ENCODE data around the gene VAV2. TPM values are rescaled to one million over a fixed set of nuclear protein-coding genes. Genes with fewer than 3 reads are reported as not detected.
A peak's percentile ranks its signal among the peaks of the same experiment; 100 is the strongest.

Gene VAV2
- total and polyA plus RNA-seq, 12 donors = 3.3 to 96.2 (median 31.2) TPM

- intact Hi-C loops (cut with DNase I) = no loop called here
- TF ChIP-seq POLR2A (IDR thresholded peaks at IDR 0.05) = no peak
- no peak for TF ChIP-seq CTCF (IDR thresholded peaks at IDR 0.05)
- Histone ChIP-seq H3K27me3 (no peaks in the 10 kb centered on the region), H3K27ac (peak overlapping the region in 2 of 5 donors; percentile 85 to 86), H3K36me3 (replicated peaks in 1 of 2) (no peaks in the 10 kb centered on the region), H3K4me1 (replicated peaks in 1 of 2) (peaks cover 21 to 73% of the 10 kb centered on the region in 2 donors), H3K9me3 (replicated peaks in 1 of 3) (no peaks in the 10 kb centered on the region), H3K4me3 (no peak overlapping the region)
- no peak for DNase-seq
- WGBS, 4 donors = 69 to 91% (median 84%) methylated on average over 2 to 5 of the region's 5 CpGs
Measured at GRCh38 chr9:133877327-133877726, 114.8 kb downstream of the VAV2 start.

GRCh38 chr9:133876836-133877235, 115.3 kb downstream of the VAV2 start:
- H3K4me1 ChIP-seq (replicated peaks in 1 of 2) = peaks cover 21 to 68% of the 10 kb centered on the region in 2 donors
- H3K27me3 ChIP-seq = no peaks in the 10 kb centered on the region
- H3K4me3 ChIP-seq = no peak overlapping the region
- intact Hi-C loops (cut with DNase I) = no loop called here
- no peak for DNase-seq
- H3K27ac ChIP-seq = peak overlapping the region in 2 of 5 donors; percentile 85 to 86
- H3K9me3 ChIP-seq (replicated peaks in 1 of 3) = no peaks in the 10 kb centered on the region
- H3K36me3 ChIP-seq (replicated peaks in 1 of 2) = no peaks in the 10 kb centered on the region
- TF ChIP-seq POLR2A (IDR thresholded peaks at IDR 0.05) (no peak), CTCF (IDR thresholded peaks at IDR 0.05) (no peak)
- 65 to 80% (median 77%) methylated on average over 7 to 13 of the region's 13 CpGs for WGBS, 4 donors

- TF ChIP-seq POLR2A (IDR thresholded peaks at IDR 0.05) (no peak), CTCF (IDR thresholded peaks at IDR 0.05) (peak in 3 of 6 experiments; percentile 23 to 44 (median 27))
- DNase-seq = peak in 1 of 7 donors; percentile 38
- no peak overlapping the region for H3K4me3 ChIP-seq
- H3K27me3 ChIP-seq = no peaks in the 10 kb centered on the region
- H3K27ac ChIP-seq = peak overlapping the region in 3 of 5 donors; percentile 28 to 86 (median 85)
- intact Hi-C loops (cut with DNase I) = no loop called here
- 69 to 83% (median 77%) methylated on average over 10 to 11 of the region's 11 CpGs for WGBS, 4 donors
- no peaks in the 10 kb centered on the region for H3K36me3 ChIP-seq (replicated peaks in 1 of 2)
- no peaks in the 10 kb centered on the region for H3K9me3 ChIP-seq (replicated peaks in 1 of 3)
- H3K4me1 ChIP-seq (replicated peaks in 1 of 2) = peaks cover 18 to 61% of the 10 kb centered on the region in 2 donors
Measured at GRCh38 chr9:133876144-133876543, 116.0 kb downstream of the VAV2 start.

GRCh38 chr9:133875131-133875530, 117.0 kb downstream of the VAV2 start:
- TF ChIP-seq CTCF (IDR thresholded peaks at IDR 0.05) (no peak), POLR2A (IDR thresholded peaks at IDR 0.05) (no peak)

More at GRCh38 chr9:133875131-133875530, 117.0 kb downstream of the VAV2 start:
- no peaks in the 10 kb centered on the region for H3K36me3 ChIP-seq (replicated peaks in 1 of 2)
- peak in 1 of 7 donors; percentile 36 for DNase-seq
- peak overlapping the region in 2 of 5 donors; percentile 85 to 86 for H3K27ac ChIP-seq
- H3K27me3 ChIP-seq = no peaks in the 10 kb centered on the region
- intact Hi-C loops (cut with DNase I) = no loop called here
- H3K4me3 ChIP-seq = no peak overlapping the region
- H3K9me3 ChIP-seq (replicated peaks in 1 of 3) = no peaks in the 10 kb centered on the region
- peaks cover 15 to 51% of the 10 kb centered on the region in 2 donors for H3K4me1 ChIP-seq (replicated peaks in 1 of 2)
- 53 to 60% (median 57%) methylated on average over 7 to 11 of the region's 11 CpGs for WGBS, 4 donors

All from adrenal gland (tissue), 12 donors.